HCT116 (cell line): ENCODE data around the gene CDH11.

Experiments
- CEBPB ChIP-seq: IDR thresholded peaks from 2 replicates; pipeline ENCODE4 v1.6.1; 2012; ENCODE audit warnings: low read depth
- EZH2 ChIP-seq: fragments of 200-600 bp; sonication (generic); IDR thresholded peaks from 2 replicates; pipeline ENCODE4 v1.6.1; 2017; ENCODE audit warnings: antibody characterized with exemption, mixed run types
- EZH2phosphoT487 ChIP-seq: fragments of 200-600 bp; IDR thresholded peaks from 2 replicates; pipeline ENCODE4 v1.6.1; 2018; ENCODE audit warnings: antibody characterized with exemption, borderline replicate concordance
- FOSL1 ChIP-seq: IDR thresholded peaks from 2 replicates; pipeline ENCODE4 v1.6.1; 2012; ENCODE audit warnings: low read depth
- POLR2A ChIP-seq: IDR thresholded peaks from 2 replicates; pipeline ENCODE4 v1.7.0; 2011; ENCODE audit warnings: borderline replicate concordance; ENCODE audit not compliant: insufficient read depth, insufficient read length; ENCODE audit errors: extremely low read depth
- SP1 ChIP-seq: IDR thresholded peaks from 2 replicates; pipeline ENCODE4 v1.6.1; 2012; ENCODE audit warnings: low read depth
- YY1 ChIP-seq: IDR thresholded peaks from 2 replicates; pipeline ENCODE4 v1.6.1; 2011; ENCODE audit warnings: low read length, low read depth, moderate library complexity, mild to moderate bottlenecking; ENCODE audit not compliant: insufficient replicate concordance; ENCODE audit errors: extremely low read depth
- ZFX ChIP-seq: fragments of 450-650 bp; IDR thresholded peaks from 2 replicates; pipeline ENCODE4 v1.6.1; 2017
- TF ChIP-seq, protein P1 (sequence below), 3 experiments: fragments of 200-600 bp in 1 of 3; sonication (generic) in 1 of 3; IDR thresholded peaks in 2 of 3; conservative IDR thresholded peaks in 1 of 3; 2 replicates each; pipeline ENCODE4 v1.5.1; 2012 to 2017; ENCODE audit warnings: low read depth in 2 of 3, low read length in 2 of 3, antibody characterized with exemption in 1 of 3, borderline replicate concordance in 1 of 3, control low read depth in 1 of 3, mild to moderate bottlenecking in 1 of 3, mixed read lengths in 1 of 3, mixed run types in 1 of 3, moderate library complexity in 1 of 3; ENCODE audit not compliant: insufficient read depth in 1 of 3
- TF ChIP-seq, protein P2 (sequence below): IDR thresholded peaks from 2 replicates; pipeline ENCODE4 v1.6.1; 2012
- TF ChIP-seq, protein P3 (sequence below): IDR thresholded peaks from 2 replicates; pipeline ENCODE4 v1.6.1; 2012
- TF ChIP-seq, protein P4 (sequence below): IDR thresholded peaks from 2 replicates; pipeline ENCODE4 v1.6.1; 2012; ENCODE audit warnings: low read depth

DNA sequence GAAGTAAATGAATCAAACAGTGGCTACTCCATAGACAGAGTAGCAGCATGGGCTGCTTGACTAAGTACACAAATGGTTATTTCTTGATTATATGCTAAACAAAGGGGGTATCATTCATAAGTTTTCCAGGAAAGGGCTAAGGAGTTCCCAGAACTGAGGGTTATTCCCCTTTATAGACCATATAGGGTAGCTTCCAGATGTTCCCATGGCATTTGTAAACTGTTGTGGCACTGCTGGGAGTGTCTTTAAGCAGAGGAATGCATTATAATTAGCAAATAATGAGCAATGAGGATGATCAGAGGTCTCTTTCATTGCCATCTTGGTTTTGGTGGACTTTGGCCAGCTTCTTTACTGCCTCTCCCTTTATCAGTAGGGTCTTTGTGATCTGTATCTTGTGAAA, 105.1 kb downstream of the CDH11 start:
- TF ChIP-seq, protein P1, sequence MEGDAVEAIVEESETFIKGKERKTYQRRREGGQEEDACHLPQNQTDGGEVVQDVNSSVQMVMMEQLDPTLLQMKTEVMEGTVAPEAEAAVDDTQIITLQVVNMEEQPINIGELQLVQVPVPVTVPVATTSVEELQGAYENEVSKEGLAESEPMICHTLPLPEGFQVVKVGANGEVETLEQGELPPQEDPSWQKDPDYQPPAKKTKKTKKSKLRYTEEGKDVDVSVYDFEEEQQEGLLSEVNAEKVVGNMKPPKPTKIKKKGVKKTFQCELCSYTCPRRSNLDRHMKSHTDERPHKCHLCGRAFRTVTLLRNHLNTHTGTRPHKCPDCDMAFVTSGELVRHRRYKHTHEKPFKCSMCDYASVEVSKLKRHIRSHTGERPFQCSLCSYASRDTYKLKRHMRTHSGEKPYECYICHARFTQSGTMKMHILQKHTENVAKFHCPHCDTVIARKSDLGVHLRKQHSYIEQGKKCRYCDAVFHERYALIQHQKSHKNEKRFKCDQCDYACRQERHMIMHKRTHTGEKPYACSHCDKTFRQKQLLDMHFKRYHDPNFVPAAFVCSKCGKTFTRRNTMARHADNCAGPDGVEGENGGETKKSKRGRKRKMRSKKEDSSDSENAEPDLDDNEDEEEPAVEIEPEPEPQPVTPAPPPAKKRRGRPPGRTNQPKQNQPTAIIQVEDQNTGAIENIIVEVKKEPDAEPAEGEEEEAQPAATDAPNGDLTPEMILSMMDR (IDR thresholded peaks at IDR 0.05 in 2 of 3, conservative IDR thresholded peaks at IDR 0.05 in 1 of 3; ENCODE audit: borderline replicate concordance in 1 of 3, insufficient read depth in 1 of 3, low read depth in 2 of 3, low read length in 2 of 3), result no peak
- TF ChIP-seq, protein P2, sequence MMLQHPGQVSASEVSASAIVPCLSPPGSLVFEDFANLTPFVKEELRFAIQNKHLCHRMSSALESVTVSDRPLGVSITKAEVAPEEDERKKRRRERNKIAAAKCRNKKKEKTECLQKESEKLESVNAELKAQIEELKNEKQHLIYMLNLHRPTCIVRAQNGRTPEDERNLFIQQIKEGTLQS, result no peak
- TF ChIP-seq POLR2A, result no peak
- no peak for TF ChIP-seq CEBPB
- TF ChIP-seq ZFX, result no peak
- no peak for TF ChIP-seq EZH2
- no peak for TF ChIP-seq SP1
- TF ChIP-seq FOSL1, result no peak
- no peak for TF ChIP-seq YY1
- TF ChIP-seq, protein P3, sequence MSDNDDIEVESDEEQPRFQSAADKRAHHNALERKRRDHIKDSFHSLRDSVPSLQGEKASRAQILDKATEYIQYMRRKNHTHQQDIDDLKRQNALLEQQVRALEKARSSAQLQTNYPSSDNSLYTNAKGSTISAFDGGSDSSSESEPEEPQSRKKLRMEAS, result no peak
- TF ChIP-seq, protein P4, sequence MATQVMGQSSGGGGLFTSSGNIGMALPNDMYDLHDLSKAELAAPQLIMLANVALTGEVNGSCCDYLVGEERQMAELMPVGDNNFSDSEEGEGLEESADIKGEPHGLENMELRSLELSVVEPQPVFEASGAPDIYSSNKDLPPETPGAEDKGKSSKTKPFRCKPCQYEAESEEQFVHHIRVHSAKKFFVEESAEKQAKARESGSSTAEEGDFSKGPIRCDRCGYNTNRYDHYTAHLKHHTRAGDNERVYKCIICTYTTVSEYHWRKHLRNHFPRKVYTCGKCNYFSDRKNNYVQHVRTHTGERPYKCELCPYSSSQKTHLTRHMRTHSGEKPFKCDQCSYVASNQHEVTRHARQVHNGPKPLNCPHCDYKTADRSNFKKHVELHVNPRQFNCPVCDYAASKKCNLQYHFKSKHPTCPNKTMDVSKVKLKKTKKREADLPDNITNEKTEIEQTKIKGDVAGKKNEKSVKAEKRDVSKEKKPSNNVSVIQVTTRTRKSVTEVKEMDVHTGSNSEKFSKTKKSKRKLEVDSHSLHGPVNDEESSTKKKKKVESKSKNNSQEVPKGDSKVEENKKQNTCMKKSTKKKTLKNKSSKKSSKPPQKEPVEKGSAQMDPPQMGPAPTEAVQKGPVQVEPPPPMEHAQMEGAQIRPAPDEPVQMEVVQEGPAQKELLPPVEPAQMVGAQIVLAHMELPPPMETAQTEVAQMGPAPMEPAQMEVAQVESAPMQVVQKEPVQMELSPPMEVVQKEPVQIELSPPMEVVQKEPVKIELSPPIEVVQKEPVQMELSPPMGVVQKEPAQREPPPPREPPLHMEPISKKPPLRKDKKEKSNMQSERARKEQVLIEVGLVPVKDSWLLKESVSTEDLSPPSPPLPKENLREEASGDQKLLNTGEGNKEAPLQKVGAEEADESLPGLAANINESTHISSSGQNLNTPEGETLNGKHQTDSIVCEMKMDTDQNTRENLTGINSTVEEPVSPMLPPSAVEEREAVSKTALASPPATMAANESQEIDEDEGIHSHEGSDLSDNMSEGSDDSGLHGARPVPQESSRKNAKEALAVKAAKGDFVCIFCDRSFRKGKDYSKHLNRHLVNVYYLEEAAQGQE, result no peak
- TF ChIP-seq EZH2phosphoT487, result no peak
